Neural cell (in vitro differentiated cells): Measurements from ENCODE around the gene HOXC5. TPM values are rescaled to one million over a fixed set of nuclear protein-coding genes. Genes with fewer than 3 reads are reported as not detected.

Source experiments
- H2AFZ ChIP-seq: fragments of 200-600, 300-800 bp; sonication (generic), shearing (Covaris generic); 2 replicates; pipeline ENCODE4 v1.6.0; 2014; ENCODE audit warnings: low read depth, mild to moderate bottlenecking, antibody characterized with exemption, low read length, moderate library complexity
- H3F3A ChIP-seq: fragments of 200-600 bp; shearing (Covaris generic); 2 replicates; pipeline ENCODE4 v1.6.1; 2016; ENCODE audit warnings: mild to moderate bottlenecking, moderate library complexity, mixed read lengths, antibody characterized with exemption, low read length; ENCODE audit not compliant: insufficient read depth, poor library complexity, severe bottlenecking
- H3K27ac ChIP-seq: fragments of 200-600, 300-800 bp; sonication (generic), shearing (Covaris generic); 2 replicates; pipeline ENCODE4 v1.5.1; 2014; ENCODE audit warnings: mild to moderate bottlenecking, low read length, moderate library complexity
- H3K27me3 ChIP-seq: fragments of 300-800, 200-600 bp; sonication (generic), shearing (Covaris generic); 2 replicates; pipeline ENCODE4 v1.6.0; 2014; ENCODE audit warnings: mild to moderate bottlenecking, low read depth, low read length, moderate library complexity; ENCODE audit not compliant: insufficient read depth
- H3K36me3 ChIP-seq: fragments of 300-800, 200-600 bp; sonication (generic), shearing (Covaris generic); 2 replicates; pipeline ENCODE4 v1.5.1; 2014; ENCODE audit warnings: mild to moderate bottlenecking, antibody characterized with exemption, low read length, moderate library complexity; ENCODE audit not compliant: insufficient read depth
- H3K4me2 ChIP-seq: fragments of 300-800, 200-600 bp; sonication (generic), shearing (Covaris generic); 2 replicates; pipeline ENCODE4 v1.6.0; 2014; ENCODE audit warnings: mild to moderate bottlenecking, low read length
- H3K4me3 ChIP-seq: fragments of 300-800, 200-600 bp; sonication (generic), shearing (Covaris generic); 2 replicates; pipeline ENCODE4 v1.5.1; 2014; ENCODE audit warnings: mild to moderate bottlenecking, low read length, moderate library complexity
- H3K79me2 ChIP-seq: fragments of 200-600 bp; shearing (Covaris generic); replicated peaks from 2 replicates; pipeline ENCODE4 v1.6.0; 2014; ENCODE audit warnings: mild to moderate bottlenecking, low read length, moderate library complexity; ENCODE audit not compliant: insufficient read depth
- H3K9ac ChIP-seq: fragments of 300-800, 200-600 bp; sonication (generic), shearing (Covaris generic); 2 replicates; pipeline ENCODE4 v1.6.1; 2016; ENCODE audit warnings: mild to moderate bottlenecking, low read length, mixed read lengths
- H3K9me2 ChIP-seq: fragments of 200-600 bp; shearing (Covaris generic); 2 replicates; pipeline ENCODE4 v1.6.1; 2016; ENCODE audit warnings: mild to moderate bottlenecking, low read length, mixed read lengths; ENCODE audit not compliant: insufficient read depth
- H3K9me3 ChIP-seq: fragments of 200-600, 300-800 bp; sonication (generic), shearing (Covaris generic); 2 replicates; pipeline ENCODE4 v1.6.1; 2016; ENCODE audit warnings: mild to moderate bottlenecking, mixed run types, low read length, moderate library complexity, mixed read lengths
- H4K20me1 ChIP-seq: fragments of 200-600 bp; shearing (Covaris generic); 2 replicates; pipeline ENCODE4 v1.6.1; 2016; ENCODE audit warnings: mild to moderate bottlenecking, mixed run types; ENCODE audit not compliant: insufficient read depth
- CTCF ChIP-seq: fragments of 450-650 bp; IDR thresholded peaks from 2 replicates; pipeline ENCODE4 v1.5.1; 2014; ENCODE audit warnings: antibody characterized with exemption, mild to moderate bottlenecking, moderate library complexity; ENCODE audit not compliant: poor library complexity, severe bottlenecking
- EP300 ChIP-seq: fragments of 450-650 bp; conservative IDR thresholded peaks from 2 replicates; pipeline ENCODE4 v1.6.1; 2014; ENCODE audit warnings: antibody characterized with exemption, mild to moderate bottlenecking, moderate library complexity; ENCODE audit not compliant: poor library complexity, severe bottlenecking
- EZH2 ChIP-seq: fragments of 200-600, 300-800 bp; shearing (Covaris generic), sonication (generic); IDR thresholded peaks from 2 replicates; pipeline ENCODE4 v1.6.1; 2014; ENCODE audit warnings: antibody characterized with exemption, low read length, borderline replicate concordance, mild to moderate bottlenecking; ENCODE audit not compliant: insufficient read depth, poor library complexity, severe bottlenecking
- MXI1 ChIP-seq: fragments of 450-650 bp; conservative IDR thresholded peaks from 2 replicates; pipeline ENCODE4 v1.6.1; 2014; ENCODE audit warnings: antibody characterized with exemption, mild to moderate bottlenecking; ENCODE audit not compliant: poor library complexity, severe bottlenecking
- POLR2AphosphoS5 ChIP-seq: IDR thresholded peaks from 2 replicates; pipeline ENCODE4 v1.6.1; 2012
- RAD21 ChIP-seq: fragments of 450-650 bp; conservative IDR thresholded peaks from 2 replicates; pipeline ENCODE4 v1.6.1; 2014; ENCODE audit warnings: antibody characterized with exemption, mild to moderate bottlenecking, moderate library complexity
- REST ChIP-seq: IDR thresholded peaks from 2 replicates; pipeline ENCODE4 v1.6.1; 2012; ENCODE audit warnings: borderline replicate concordance
- SMC3 ChIP-seq: fragments of 450-650 bp; conservative IDR thresholded peaks from 2 replicates; pipeline ENCODE4 v1.6.1; 2014; ENCODE audit warnings: antibody characterized with exemption, mild to moderate bottlenecking, moderate library complexity; ENCODE audit not compliant: poor library complexity
- TAF1 ChIP-seq: IDR thresholded peaks from 2 replicates; pipeline ENCODE4 v1.6.1; 2012; ENCODE audit warnings: low read depth
- polyA plus RNA-seq: library from polyadenylated mRNA; depleted of rRNA; stranded (reverse); fragments of >200 nt; gene quantifications from 2 replicates; pipeline ENCODE4 v1.2.3, GENCODE V29; 2014

Gene HOXC5
- polyA plus RNA-seq, 1 donor from 2014 or later: not detected

GRCh38 chr12:54060174-54060974 is 27.5 kb downstream of the HOXC5 start:
- Histone ChIP-seq H3K9me2 (no peaks in the 10 kb centered on the region), H3K4me3 (no peak overlapping the region), H3F3A (no peaks in the 10 kb centered on the region), H2AFZ (no peak overlapping the region), H3K27me3 (peaks cover 100% of the 10 kb centered on the region), H4K20me1 (no peaks in the 10 kb centered on the region), H3K9me3 (no peaks in the 10 kb centered on the region), H3K79me2 (no peaks in the 10 kb centered on the region), H3K36me3 (no peaks in the 10 kb centered on the region), H3K9ac (no peak overlapping the region), H3K4me2 (no peak overlapping the region), H3K27ac (no peak overlapping the region)
- no peak for TF ChIP-seq EZH2
- no peak for TF ChIP-seq POLR2AphosphoS5
- no peak for TF ChIP-seq SMC3
- no peak for TF ChIP-seq CTCF
- TF ChIP-seq EP300: no peak
- no peak for TF ChIP-seq MXI1
- no peak for TF ChIP-seq RAD21
- no peak for TF ChIP-seq REST
- TF ChIP-seq TAF1: no peak

- Histone ChIP-seq H2AFZ (no peak overlapping the region), H3K9me2 (no peaks in the 10 kb centered on the region), H4K20me1 (no peaks in the 10 kb centered on the region), H3K9me3 (no peaks in the 10 kb centered on the region), H3K36me3 (no peaks in the 10 kb centered on the region), H3F3A (no peaks in the 10 kb centered on the region), H3K9ac (no peak overlapping the region), H3K79me2 (no peaks in the 10 kb centered on the region), H3K4me2 (no peak overlapping the region), H3K4me3 (no peak overlapping the region), H3K27ac (no peak overlapping the region), H3K27me3 (peaks cover 100% of the 10 kb centered on the region)
- TF ChIP-seq EZH2 (no peak), EP300 (no peak), CTCF (no peak), TAF1 (no peak)
These were observed 28.3 kb downstream of the HOXC5 start for GRCh38 chr12:54060975-54061778.
